Calu3 (cell line): ENCODE results near the gene SLC23A2. TPM values are rescaled to one million over a fixed set of nuclear protein-coding genes. Genes with fewer than 3 reads are reported as not detected.

Source experiments
- BruUV-seq: library from RNA; stranded (reverse); fragments of 400-500 nt; replicated peaks from 2 replicates; lab custom pipeline; 2021; lab: Mats Ljungman, UMichigan
- CTCF ChIA-PET: fragments of 300-600 bp; sonication (Branson Sonifier 250); formaldehyde crosslinking; loops from one replicate; lab custom pipeline; 2022; ENCODE audit warnings: antibody characterized with exemption; lab: Charles Lee
- DNase-seq: peaks from one replicate; pipeline ENCODE4 v3.0.0; 2022
- H3K27ac Mint-ChIP-seq: one replicate; pipeline ENCODE4 v1.8.0; 2022; ENCODE audit warnings: mixed read lengths; ENCODE audit not compliant: unreplicated experiment
- H3K27me3 Mint-ChIP-seq: one replicate; pipeline ENCODE4 v1.8.0; 2022; ENCODE audit warnings: mixed read lengths; ENCODE audit not compliant: unreplicated experiment
- H3K36me3 Mint-ChIP-seq: one replicate; pipeline ENCODE4 v1.8.0; 2022; ENCODE audit warnings: mild to moderate bottlenecking, moderate library complexity, mixed read lengths; ENCODE audit not compliant: insufficient read depth, unreplicated experiment
- H3K4me1 Mint-ChIP-seq: one replicate; pipeline ENCODE4 v1.8.0; 2022; ENCODE audit warnings: mild to moderate bottlenecking, low read depth, mixed read lengths; ENCODE audit not compliant: unreplicated experiment
- H3K4me3 Mint-ChIP-seq: one replicate; pipeline ENCODE4 v1.8.0; 2022; ENCODE audit warnings: mild to moderate bottlenecking, low read depth, moderate library complexity, mixed read lengths; ENCODE audit not compliant: unreplicated experiment
- H3K9me3 Mint-ChIP-seq: one replicate; pipeline ENCODE4 v1.8.0; 2022; ENCODE audit warnings: low read depth, mixed read lengths; ENCODE audit not compliant: unreplicated experiment
- CTCF ChIP-seq: fragments of 200-600 bp; IDR thresholded peaks from one replicate; pipeline ENCODE4 v1.8.0; 2022; ENCODE audit warnings: antibody characterized with exemption; ENCODE audit not compliant: unreplicated experiment
- intact Hi-C: fragments of 100-400 bp; cut with micrococcal nuclease; formaldehyde crosslinking; loops from one replicate; pipeline ENCODE4 v1.10.0; 2022; ENCODE audit not compliant: unreplicated experiment
- total RNA-seq: library from RNA; stranded (reverse); gene quantifications from 2 replicates; pipeline ENCODE4 v1.2.3, GENCODE V29; 2022

SLC23A2 gene
- total RNA-seq, 1 experiment from 2014 or later = 14.8 TPM

- intact Hi-C loops = no loop called here
- no peak for TF ChIP-seq CTCF
- CTCF ChIA-PET = no interaction called here
- no peaks in the 10 kb centered on the region for H3K36me3 Mint-ChIP-seq
- no peak for DNase-seq
- no TSS peak for BruUV-seq
- no peaks in the 10 kb centered on the region for H3K27me3 Mint-ChIP-seq
- H3K27ac Mint-ChIP-seq = no peak overlapping the region
- H3K4me3 Mint-ChIP-seq = no peak overlapping the region
- no peaks in the 10 kb centered on the region for H3K4me1 Mint-ChIP-seq
- H3K9me3 Mint-ChIP-seq = no peaks in the 10 kb centered on the region
Measured at GRCh38 chr20:4936392-4936850, 64.9 kb downstream of the SLC23A2 start.

- H3K9me3 Mint-ChIP-seq = no peaks in the 10 kb centered on the region
Measured at GRCh38 chr20:4932061-4932460, 69.2 kb downstream of the SLC23A2 start.

GRCh38 chr20:4929686-4930397 is 71.5 kb downstream of the SLC23A2 start:
- BruUV-seq = no TSS peak
- DNase-seq = no peak
- intact Hi-C loops = no loop called here
- Mint-ChIP-seq H3K27me3 (no peaks in the 10 kb centered on the region), H3K4me1 (peaks cover 16% of the 10 kb centered on the region), H3K27ac (no peak overlapping the region), H3K4me3 (no peak overlapping the region), H3K36me3 (no peaks in the 10 kb centered on the region), H3K9me3 (no peaks in the 10 kb centered on the region)
- CTCF ChIA-PET = interaction anchor here (0.6 kb wide), 1 partner anchor 12 kb away, joined by 3 read pairs; no protein-coding TSS in a partner anchor
- no peak for TF ChIP-seq CTCF

More at GRCh38 chr20:4932061-4932460, 69.2 kb downstream of the SLC23A2 start:
- H3K36me3 Mint-ChIP-seq = no peaks in the 10 kb centered on the region
- H3K27ac Mint-ChIP-seq = no peak overlapping the region
- TF ChIP-seq CTCF = no peak
- no peak overlapping the region for H3K4me3 Mint-ChIP-seq
- H3K27me3 Mint-ChIP-seq = no peaks in the 10 kb centered on the region
- BruUV-seq = no TSS peak
- DNase-seq = no peak
- CTCF ChIA-PET = no interaction called here
- intact Hi-C loops = no loop called here
- H3K4me1 Mint-ChIP-seq = no peaks in the 10 kb centered on the region

GRCh38 chr20:4926531-4927156 is 74.7 kb downstream of the SLC23A2 start:
- no peaks in the 10 kb centered on the region for H3K9me3 Mint-ChIP-seq
- CTCF ChIA-PET = interaction anchor here (0.7 kb wide), 2 partner anchors 47 to 322 kb away, joined by 6 to 7 read pairs; no protein-coding TSS in a partner anchor

More at GRCh38 chr20:4926531-4927156, 74.7 kb downstream of the SLC23A2 start:
- Mint-ChIP-seq H3K27ac (peak overlapping the region; percentile 74), H3K27me3 (no peaks in the 10 kb centered on the region), H3K36me3 (no peaks in the 10 kb centered on the region), H3K4me3 (no peak overlapping the region), H3K4me1 (peaks cover 16% of the 10 kb centered on the region)
- TF ChIP-seq CTCF = no peak
- no TSS peak for BruUV-seq
- intact Hi-C loops = no loop called here
- no peak for DNase-seq
